HG02588 (cell line): ENCODE data around the gene RFFL.

Experiments
- ATAC-seq: cut with Tn5 transposase; IDR thresholded peaks from one replicate; pipeline ENCODE4 v1.9.1; 2021; ENCODE audit warnings: mild to moderate bottlenecking, moderate library complexity; ENCODE audit not compliant: unreplicated experiment

The RFFL gene

GRCh38 chr17:34979650-34980352, 83.7 kb downstream of the RFFL start:
- ATAC-seq = no peak

DNA sequence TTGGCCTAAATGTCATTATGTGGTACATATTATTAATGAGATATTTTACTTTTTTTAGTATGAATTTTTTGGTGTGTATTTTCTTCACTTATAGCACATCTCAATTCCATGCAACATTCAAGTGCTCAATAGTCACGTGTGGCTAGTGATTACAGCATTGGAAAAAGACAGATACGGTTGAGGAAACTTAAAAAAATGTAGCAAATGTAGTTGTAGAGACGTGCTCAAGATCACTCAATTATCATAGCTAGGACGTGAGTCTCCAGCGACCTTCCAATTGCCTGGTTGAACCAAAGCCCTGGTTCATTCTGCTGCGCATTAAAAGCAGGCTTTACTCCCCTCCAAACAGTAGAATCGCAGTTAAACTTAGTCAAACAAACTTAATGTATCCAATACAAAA, 84.4 kb downstream of the RFFL start:
- ATAC-seq = no peak

- ATAC-seq = no peak
Observed at GRCh38 chr17:34974794-34975785, 88.4 kb downstream of the RFFL start.

GRCh38 chr17:34974179-34974578, 89.3 kb downstream of the RFFL start:
- no peak for ATAC-seq

DNA sequence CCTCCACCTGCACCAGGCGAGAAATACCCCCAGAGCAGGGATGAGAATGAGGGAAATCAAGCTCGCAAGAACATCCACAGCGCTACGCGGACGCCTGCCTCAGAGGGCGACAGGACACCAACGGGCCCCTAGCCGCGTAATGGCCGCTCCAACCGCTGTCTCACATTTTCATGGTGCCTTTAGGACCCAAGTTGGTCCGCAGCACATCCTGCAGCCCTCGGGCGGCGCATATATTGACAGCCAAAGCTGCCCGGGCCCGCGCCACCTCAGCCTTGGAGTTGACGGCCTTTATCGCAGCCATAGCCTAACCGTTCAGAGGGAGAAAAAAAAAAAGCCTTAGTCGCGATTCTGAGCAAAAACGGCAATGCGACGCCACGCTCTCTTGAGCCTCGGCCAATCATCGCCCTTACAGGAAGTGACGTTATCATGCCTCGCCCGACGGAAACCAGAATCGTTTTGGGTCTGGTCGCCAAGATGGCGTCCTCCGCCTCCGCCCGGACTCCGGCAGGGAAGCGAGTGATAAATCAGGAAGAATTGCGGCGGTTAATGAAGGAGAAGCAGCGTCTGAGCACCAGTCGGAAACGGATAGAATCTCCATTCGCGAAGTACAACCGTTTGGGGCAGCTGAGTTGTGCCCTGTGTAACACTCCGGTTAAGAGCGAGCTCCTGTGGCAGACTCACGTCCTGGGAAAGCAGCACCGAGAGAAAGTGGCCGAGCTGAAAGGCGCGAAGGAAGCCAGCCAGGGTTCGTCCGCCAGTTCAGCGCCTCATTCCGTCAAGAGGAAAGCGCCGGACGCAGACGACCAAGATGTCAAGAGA, 102.2 kb downstream of the RFFL start, which contains the start of the genes CCT6B and ZNF830:
TSS of gene CCT6B (minus strand) at position 368 of the 819 bp plus-strand sequence. CDS start at position 301, 67 bp downstream.
TSS of gene ZNF830 (plus strand) at position 448 of the 819 bp plus-strand sequence. CDS start at position 475, 27 bp downstream.
- peak; percentile 88 for ATAC-seq

DNA sequence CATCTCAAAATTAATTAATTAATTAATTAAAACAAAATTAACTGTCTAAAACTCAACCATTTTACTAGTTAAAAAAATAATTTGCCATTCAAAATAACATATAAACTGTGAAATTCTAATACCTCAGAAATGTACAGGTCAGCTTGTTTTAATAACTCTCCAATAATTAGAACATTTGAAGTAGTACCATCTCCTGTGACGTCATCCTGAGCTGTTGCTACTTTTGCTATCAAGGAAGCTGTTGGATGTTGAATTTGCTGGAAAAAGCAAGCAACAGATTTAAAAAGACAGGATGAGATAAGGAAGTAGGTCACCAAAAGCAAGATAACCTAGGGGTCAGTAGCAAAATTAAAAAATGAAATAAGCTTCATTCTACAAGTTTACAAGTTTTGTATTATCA, 105.1 kb downstream of the RFFL start:
- ATAC-seq = no peak
